Measurements from ENCODE around the gene MAP2K6.

DNA sequence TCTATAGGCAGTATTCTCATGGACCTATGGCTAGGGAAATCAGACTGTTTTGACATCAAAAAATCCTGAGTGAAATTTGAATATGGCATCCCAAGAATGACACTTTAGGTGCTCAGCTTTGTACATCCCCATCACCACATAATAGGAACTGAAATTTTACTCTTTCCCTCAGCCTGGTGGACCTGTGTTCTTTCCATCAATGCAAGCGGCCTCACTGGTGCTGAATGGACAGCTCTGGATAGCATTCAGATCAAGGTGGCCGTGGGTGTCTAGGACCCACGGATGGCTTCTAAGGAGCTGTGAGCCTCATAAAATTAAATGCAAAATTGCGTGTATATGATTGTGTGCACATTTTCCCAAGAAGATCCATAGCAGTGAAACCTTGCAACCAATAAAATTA lies 152.6 kb downstream of the MAP2K6 start:
- TF ChIP-seq, protein P1, sequence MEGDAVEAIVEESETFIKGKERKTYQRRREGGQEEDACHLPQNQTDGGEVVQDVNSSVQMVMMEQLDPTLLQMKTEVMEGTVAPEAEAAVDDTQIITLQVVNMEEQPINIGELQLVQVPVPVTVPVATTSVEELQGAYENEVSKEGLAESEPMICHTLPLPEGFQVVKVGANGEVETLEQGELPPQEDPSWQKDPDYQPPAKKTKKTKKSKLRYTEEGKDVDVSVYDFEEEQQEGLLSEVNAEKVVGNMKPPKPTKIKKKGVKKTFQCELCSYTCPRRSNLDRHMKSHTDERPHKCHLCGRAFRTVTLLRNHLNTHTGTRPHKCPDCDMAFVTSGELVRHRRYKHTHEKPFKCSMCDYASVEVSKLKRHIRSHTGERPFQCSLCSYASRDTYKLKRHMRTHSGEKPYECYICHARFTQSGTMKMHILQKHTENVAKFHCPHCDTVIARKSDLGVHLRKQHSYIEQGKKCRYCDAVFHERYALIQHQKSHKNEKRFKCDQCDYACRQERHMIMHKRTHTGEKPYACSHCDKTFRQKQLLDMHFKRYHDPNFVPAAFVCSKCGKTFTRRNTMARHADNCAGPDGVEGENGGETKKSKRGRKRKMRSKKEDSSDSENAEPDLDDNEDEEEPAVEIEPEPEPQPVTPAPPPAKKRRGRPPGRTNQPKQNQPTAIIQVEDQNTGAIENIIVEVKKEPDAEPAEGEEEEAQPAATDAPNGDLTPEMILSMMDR (IDR thresholded peaks at IDR 0.05): no peak
- no peak for TF ChIP-seq EZH2 (IDR thresholded peaks at IDR 0.05)
- TF ChIP-seq EZH2phosphoT487 (IDR thresholded peaks at IDR 0.05): no peak
